ENCODE measurements around the gene TSPAN18.

TSPAN18 gene, protein sequence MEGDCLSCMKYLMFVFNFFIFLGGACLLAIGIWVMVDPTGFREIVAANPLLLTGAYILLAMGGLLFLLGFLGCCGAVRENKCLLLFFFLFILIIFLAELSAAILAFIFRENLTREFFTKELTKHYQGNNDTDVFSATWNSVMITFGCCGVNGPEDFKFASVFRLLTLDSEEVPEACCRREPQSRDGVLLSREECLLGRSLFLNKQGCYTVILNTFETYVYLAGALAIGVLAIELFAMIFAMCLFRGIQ

DNA sequence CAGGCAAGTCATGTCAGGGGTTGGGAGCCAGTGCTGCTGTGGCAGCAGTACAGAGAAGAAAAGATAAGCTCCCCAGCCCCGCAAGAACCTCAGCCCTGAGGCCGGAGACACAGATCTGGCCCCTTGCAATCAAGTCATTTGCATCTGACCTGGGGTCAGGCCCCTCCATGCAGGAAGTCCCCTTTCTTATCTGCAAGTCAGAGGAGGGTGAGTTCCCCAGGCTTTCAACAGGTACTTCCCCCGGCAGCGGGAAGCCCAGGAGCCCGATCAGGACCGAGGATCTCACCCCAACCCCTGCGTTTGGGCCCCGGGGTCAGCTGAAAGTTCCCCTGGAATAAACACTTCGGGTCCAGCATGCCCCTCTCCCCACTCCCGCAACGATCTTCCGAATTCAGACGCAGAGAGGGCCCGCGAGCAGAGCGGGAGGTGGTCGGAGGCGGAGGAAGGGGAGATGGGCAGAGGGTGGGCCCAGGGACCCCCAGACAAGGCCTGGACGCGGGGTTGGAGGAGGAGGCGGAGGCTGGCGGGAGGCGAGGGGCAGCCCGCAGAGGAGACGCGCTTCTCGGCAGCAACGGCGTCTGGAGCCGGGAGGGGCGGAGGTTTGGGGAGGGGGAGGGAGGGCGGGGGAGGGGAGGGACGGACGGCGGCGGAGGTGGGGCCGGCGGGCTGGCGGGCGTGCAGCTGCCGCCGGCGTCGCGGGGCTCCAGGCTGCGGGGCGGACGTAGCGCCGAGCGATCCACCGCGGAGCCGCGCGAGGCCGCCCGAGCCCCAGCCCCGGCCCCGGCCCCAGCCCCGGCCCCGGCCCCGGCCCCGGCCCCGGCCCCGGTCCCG is at the start of gene TSPAN18:
Gene TSPAN18 (plus strand): TSS at position 680 of the 831 bp plus-strand sequence. CDS start 179,455 bp downstream, outside the sequence.
- DNase-seq = no peak

- DNase-seq = no peak
These were observed 45.7 kb upstream of the TSPAN18 start for GRCh38 chr11:44680982-44681597.

- DNase-seq = no peak
These were observed 45.1 kb upstream of the TSPAN18 start for GRCh38 chr11:44681698-44682097.

- DNase-seq = no peak
These were observed 41.9 kb upstream of the TSPAN18 start for GRCh38 chr11:44684859-44685281.

DNA sequence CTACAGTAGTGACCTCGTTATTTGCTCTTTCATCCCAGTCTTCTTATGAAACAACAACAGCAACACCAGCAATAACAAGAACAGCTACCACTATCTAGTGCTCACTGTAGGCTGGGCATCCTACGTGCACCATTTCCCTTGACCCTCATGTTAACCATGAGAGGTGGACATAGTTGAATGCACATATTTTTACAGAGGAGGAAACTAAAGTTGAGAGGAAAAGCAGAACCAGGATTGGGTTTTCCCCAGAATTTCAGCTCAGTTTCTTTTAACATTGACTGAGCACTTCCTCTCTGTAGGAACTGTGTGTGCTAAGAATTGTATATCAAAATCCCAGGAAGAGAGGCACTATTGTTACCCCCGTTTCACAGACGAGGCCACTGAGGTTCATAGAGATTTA is 39.4 kb upstream of the TSPAN18 start:
- no peak for DNase-seq

DNA sequence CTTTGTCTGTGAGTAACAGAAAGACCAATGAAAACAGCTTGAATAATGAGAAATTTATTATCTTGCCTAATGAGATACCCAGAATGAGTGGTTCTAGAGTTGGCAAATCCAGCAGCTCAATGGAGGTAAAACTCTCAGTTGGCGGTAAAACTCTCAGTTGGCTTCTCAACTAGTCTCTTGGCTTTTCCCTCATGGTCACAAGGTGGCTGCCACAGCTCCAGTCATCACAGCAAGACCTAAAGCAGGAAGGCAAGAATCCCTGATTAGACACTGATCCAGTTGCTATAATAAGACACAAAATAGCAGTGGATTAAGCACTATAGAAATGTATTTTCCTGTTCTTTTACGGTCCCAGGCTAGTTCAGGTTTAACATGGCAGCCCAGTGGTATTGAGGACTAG is 37.5 kb upstream of the TSPAN18 start:
- no peak for DNase-seq

DNA sequence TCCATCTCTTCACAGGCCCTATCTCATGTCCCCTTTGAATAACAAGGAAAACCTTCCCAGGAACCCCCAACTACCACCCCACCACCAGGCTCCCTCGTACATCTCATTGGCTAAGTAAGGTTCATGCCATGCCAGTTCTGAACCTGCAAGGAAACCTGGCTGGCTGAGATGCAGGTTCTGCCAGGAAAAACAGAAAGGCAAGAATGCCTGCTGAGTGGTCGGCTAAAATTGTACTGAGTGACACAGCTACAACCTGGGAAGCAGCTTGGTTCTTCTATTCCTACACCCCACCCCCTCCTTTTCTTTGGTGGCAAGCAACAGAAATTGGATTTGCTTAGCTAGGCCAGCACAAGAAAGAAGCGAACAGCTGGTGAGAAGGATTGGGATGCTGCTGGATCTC is 36.1 kb upstream of the TSPAN18 start:
- DNase-seq = no peak

DNA sequence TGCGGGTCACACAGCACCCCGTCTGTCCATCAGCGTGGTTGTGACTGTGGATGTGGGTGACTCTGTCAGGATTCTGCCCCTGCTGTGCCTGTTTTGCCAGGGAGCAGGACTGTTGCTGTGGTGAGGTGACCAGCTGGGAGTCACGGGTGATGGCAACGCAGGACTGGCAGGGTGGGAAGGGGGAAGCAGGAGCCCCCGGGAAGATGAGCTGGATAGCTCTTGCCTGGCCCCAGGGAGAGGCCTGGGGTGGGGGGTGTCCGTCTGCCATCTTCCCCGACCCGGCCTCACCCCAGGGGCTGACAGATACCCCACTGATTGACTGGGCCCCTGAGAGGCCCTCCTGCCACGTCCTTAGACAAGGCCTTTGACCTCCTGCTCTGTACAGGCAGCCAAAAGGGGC is 34.3 kb upstream of the TSPAN18 start:
- no peak for DNase-seq

DNA sequence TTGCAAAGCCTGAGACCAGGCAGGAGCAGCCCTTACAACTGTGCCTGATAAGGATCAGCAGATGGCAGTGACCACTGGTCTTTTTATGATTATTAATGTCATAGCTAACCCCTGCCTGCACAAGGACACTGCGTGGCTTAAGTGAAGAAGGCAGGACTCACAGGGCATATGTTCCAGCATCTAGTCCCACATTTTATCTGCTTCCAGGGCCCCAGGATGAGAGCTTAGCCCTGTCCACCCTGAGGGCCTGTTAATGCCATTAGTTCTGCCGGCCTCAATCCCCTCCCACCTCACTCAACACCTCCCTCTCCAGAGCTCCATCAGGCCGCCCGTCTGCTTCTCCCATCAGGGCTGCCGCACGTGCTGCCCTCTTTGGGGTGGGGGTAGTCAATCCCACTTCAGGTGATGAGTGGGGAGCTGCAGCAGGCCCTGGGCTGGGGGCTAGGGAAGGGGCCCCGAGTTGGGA is 33.1 kb upstream of the TSPAN18 start:
- DNase-seq = no peak

DNA sequence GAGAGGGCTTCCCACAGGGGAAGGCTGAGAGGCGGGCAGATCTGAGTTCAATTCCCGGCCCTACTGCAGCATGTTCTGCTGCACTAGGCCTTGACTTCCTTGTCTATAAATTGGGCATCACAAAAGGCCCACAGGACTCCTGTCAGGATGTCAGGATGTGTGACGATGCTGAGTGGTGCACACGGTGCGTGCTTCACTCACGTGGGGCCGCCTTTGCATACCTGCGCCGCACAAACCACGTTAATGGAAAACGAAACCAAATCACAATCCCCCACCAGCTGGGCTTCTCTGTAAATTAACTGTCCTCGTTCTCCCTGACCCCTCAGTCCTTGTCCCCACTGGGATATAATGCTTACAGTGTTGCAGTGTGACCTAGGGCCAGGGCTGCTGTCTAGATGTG is 32.3 kb upstream of the TSPAN18 start:
- DNase-seq = no peak

GRCh38 chr11:44695169-44695833 is 31.5 kb upstream of the TSPAN18 start:
- no peak for DNase-seq

- no peak for DNase-seq
These were observed 28.4 kb upstream of the TSPAN18 start for GRCh38 chr11:44698252-44698912.

DNA sequence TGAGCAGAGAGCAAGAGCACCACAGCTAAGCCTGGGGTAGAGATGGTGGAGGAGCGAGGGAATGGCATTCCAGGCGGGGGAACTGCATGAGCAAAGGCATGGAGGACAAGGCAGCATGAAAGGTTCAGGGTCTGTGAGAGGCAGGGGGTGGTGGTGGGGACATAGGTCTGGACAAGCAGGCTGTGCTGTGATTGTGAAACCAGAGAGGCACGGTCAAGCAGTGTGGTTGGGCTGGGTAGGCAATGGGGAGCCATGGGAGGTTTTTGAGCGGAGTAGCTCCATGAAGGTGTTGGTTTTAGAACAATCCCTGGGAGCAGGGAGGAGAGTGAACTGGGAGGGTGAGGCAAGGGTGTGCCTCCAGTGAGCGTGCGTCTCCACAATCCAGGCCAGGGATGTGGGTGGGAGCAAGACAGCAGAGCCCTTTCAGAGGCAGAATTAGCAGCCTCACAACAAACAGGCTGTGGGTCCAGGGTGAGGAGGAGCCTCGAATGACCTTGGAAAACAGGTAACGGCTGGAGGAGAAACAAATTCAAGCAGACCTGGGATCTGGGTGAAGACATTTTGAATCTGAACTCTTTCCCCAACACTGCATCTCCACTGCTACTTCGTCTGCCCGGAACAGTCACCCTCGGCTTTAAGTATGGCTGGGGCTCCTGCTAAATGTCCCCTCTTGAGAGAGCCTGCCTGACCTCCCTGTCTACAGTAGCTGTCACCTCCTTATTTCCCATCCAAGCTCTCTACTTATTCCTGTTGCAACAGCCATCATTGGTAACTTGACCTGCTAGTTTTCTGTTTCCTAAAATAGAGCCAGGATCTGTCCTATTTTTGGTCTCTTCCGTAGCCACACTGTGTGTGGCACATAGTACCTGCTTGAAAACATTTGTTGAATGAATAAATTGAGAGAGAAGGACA is 27.0 kb upstream of the TSPAN18 start:
- no peak for DNase-seq

DNA sequence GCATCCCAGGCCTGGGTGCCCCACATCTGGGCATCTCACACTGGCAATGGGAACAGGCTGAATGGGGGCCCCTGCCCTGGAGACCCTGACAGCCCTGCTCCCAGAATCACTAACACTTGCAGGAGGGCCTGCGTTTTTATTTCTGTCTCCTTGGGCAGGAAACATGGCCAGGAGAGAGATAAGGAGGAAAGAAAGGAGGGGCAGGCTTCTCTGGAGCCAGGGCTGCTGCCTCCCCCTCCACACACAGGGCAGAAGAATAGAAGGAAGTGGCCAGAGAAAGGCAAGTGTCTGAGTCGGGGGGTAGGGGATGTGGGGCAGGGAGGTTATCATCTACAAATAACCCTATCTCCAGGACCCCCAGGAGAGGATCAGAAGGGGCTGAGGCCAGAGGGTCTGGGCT is 25.5 kb upstream of the TSPAN18 start:
- no peak for DNase-seq

GRCh38 chr11:44702889-44703288 is 23.9 kb upstream of the TSPAN18 start:
- no peak for DNase-seq

- DNase-seq = no peak
These were observed 19.7 kb upstream of the TSPAN18 start for GRCh38 chr11:44707094-44707493.

DNA sequence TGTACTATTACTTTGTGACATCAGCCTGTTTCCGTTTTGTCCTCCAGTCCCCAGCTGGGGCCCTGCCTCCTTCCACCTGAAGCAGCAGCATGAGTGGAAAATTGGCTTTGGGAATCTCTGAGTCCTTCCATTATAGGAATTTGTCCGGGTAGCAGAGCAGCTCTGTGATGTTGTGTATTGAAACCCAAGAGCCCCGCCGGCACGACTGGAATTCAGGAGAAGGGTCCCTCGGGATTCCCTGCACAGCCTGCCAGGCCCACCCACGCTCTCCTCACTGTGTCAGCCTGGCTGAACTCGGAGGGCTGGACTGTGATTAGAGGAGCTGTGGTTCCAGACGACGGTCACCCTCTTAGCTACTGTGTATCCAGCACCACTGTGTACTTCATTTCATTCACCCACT is 18.8 kb upstream of the TSPAN18 start:
- no peak for DNase-seq

DNA sequence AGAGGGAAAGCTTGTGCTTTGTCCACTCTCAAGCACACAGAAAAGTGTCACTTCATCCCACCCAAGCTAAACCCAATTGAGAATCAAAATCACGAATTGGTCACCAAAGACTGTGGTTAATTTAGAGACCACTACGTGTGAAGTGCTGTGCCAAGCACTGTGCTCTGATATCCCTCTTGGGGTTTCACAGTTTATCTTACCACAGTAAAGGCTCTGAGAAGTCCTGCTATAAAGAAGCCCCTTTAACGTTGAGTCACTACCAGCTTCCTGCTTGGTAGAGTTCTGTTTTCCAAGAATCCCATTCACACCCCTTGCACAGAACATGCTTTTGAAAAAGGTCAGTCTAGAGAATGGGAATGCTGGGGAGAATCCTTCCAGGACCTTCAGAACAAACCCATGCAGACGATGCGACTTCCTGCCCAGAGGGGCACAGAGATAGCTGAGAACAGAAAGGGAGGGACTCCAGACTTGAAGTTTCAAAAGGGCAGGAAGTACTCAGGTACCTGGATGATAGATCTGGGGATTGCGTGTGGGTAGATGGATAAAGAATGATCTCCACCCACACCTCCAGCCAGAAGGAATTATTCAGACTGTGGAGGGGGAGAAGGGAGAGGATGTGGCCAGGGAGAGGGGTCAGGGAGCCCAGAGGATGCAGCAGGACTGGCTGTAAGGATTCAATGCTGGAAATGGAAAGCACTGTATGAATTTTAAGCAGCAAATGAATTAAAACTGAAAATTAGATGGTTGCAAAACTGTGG is 18.1 kb upstream of the TSPAN18 start:
- no peak for DNase-seq

DNA sequence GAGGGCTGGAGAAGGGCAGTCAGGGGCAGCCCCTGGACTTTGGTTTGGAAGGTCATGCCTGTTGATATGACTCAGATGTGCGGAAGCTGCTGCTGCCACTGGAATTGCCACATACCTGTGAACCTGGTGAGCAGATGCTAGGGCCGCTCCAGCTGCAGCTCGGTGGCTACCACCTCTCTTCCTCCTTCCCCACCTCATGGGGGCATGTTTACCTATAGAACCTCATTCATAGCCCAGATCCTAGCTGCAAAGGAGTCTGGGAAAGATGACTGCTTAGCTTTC is 17.5 kb upstream of the TSPAN18 start:
- DNase-seq = no peak

GRCh38 chr11:44709966-44710365 is 16.8 kb upstream of the TSPAN18 start:
- DNase-seq = no peak
